ENCODE results near the gene TRPM3.

The TRPM3 gene

DNA sequence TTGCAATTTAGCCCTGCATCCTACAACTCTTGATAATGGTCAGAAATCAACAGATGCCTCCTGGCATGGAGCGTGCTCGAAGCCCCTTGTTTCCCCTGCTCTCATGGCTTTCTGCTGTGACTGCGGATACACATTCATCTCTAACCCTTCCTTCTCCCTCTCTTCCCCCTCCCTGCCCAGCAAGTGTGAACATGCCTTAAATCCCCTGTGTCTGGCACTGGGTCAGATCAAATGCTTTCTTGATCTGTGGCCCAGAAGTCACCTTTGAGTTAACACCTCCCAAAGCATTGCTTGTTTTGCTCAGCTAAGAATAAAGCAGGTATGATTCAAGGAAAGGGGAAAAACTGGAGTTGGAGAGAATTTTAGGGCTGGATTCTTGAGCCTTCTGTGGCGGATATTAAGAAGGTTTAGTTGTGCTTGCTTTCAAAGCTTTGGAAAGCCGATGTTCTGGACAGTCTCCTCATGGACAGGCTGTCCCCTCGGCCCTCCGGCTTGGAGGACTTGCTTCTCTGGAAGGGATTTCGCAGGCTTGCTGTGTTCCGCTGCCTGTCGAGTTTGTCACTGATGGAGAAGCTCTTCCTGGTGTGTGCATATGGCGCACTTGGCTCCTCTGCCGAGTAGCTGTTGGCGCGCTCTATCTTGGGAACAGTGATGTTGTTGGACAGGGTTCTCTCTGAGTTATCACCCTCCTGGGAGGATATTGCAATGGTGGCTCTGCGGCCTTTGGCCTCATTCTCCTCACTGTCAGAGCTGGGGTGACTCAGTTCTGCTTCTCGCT is 585.7 kb downstream of the TRPM3 start:
- no peak for DNase-seq

DNA sequence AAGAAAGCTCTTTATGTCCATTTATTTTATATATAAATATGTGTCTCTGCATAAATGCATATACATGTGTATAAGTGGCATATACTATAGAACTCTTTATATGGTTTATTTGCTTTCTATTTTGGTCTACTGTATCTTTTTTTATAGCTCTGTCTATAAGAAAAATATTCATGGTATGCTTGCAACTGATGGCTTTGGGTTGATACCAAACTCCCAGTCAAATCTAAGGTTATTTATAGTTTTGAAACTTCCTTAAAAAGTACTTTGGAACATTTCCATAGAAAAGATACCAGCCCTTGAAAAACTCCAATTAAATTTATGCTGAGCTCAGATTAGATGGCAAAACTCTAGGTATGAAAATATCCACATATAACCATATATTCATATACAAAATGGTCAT is 587.0 kb downstream of the TRPM3 start:
- DNase-seq = no peak

DNA sequence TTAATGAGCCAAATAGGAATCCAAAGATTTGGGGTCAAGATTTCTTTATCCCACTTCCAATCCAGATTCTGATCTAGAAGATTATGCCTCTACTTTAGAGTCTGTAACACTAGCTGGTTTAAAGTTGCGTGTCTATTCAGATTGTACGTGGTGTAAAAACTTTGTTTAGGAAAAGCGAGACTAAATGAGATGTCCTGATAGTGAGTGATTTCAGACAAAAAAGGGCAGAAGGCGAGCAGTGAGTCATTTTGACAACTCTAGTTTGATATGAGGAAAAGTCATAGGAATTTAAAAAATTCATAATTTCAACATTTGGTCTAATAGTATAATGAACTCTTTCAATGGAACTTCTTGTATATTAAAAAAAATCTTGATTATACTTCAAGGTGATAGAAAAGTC is 587.4 kb downstream of the TRPM3 start:
- DNase-seq = no peak

DNA sequence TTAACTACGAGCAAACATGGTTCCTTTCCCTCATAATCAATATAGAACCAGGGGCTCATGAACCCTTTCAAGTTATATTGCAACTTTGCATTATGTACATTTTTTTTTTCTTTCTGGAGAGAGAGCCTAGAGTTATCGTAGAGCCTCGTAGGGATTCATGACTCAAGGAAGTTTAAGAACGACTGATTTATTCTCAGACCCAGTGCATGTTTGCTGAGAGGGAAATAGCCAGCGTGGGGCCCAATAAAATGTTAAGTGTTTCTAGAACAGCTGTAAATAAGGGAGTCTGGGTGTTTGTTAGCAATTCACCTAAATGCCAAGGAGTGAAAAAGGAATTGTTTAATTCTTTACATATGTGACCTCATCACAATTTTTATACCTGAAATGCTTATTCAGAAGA is 587.9 kb downstream of the TRPM3 start:
- no peak for DNase-seq

- no peak for DNase-seq
These were observed 588.7 kb downstream of the TRPM3 start for GRCh38 chr9:70532716-70533115.

DNA sequence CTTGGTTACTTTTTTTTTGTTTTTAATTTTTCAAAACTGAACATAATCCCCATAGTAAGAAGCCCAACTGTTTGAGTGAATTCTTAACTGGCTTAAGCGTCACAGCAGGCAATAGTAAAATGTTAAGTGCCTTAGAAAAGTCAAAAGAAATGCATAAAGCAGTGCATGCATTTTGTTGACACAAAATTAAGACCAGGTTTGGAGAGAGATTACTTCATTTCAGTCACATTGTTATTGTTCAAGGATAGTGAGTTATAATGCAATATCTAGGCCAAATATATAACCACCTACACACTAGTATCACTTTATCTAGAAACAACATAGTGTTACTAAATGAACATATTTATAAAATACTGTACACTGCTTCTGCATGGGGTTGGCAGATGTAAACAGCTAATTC is 590.1 kb downstream of the TRPM3 start:
- no peak for DNase-seq

DNA sequence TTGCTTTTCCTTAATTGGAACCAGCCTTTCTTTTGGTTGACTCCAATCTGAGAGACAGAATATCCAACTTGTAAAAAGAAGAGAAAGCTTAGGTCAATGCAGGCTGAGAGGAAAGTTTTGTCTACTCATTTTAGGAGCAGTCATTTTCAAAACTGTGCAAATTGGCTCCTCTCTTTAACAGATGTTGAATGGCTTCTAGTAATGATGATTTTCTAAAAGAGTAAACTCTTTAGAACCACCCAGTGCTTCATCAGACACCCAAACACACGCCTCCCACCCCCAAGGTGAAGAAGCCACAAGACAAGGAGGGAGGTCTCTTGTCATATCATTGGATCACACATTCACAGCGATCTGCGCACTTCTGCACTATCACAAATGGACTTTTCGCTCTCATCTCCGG is 590.7 kb downstream of the TRPM3 start:
- DNase-seq = no peak

GRCh38 chr9:70529833-70530232 is 591.6 kb downstream of the TRPM3 start:
- DNase-seq = no peak

- DNase-seq = no peak
These were observed 592.0 kb downstream of the TRPM3 start for GRCh38 chr9:70529377-70529776.

DNA sequence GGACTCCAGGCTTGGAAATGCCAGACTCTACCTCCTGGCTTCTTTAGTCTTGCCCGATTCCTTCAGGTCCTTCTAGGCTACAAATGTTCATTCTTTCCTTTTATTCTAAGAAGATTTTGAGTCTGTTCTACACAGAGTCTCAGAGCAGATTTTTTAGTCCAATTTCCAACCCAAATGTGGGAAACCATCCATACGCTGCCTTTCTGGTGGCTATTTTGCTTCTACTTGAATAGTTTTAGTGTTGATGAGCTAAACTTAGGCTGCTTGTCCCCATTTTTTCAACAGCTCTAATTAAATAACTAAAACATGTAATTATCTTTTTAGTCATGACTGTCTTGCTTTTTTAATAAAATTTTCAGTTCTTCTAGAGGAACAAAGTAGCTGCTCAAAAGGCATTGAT is 594.5 kb downstream of the TRPM3 start:
- no peak for DNase-seq

GRCh38 chr9:70525519-70525918 is 595.9 kb downstream of the TRPM3 start:
- no peak for DNase-seq

DNA sequence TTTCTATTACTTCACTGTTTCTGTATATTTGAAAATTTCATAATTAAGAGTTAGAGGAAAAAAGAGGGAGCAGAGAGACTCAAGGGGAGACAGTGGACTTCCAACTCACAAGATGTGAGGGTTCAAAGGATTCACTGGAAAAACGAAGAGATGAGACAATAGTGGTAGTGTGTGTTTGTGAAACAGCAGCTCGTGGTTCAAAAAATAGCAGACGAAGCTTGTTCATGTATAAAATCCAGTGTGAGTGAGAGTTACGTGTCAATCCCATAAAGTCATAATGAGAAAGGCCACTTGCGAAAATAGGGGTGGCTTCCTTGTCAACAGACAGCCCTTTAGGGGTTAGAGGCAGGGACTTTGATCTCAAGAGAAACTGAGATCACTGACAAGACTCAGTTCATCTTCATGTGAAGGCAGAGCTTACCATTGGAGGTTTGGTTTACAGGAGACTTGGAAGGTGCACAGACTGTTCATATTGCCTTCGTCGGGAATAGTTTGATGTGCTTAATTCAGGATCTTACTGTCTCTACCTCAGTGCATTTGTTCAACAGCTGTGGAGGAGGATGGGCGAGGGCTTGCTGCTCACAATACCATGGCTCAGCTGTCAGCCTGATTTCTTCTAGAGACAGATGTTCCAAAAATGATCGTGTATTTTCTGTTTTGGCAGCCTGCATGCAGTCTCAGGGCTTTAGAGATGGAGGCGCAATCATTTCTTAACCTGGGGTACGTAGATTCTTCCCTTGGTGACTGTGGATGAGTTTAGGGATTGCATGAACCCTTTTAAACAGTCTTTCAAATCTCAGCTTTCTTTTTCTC is 601.3 kb downstream of the TRPM3 start:
- no peak for DNase-seq

- DNase-seq = no peak
These were observed 603.4 kb downstream of the TRPM3 start for GRCh38 chr9:70517926-70518610.

DNA sequence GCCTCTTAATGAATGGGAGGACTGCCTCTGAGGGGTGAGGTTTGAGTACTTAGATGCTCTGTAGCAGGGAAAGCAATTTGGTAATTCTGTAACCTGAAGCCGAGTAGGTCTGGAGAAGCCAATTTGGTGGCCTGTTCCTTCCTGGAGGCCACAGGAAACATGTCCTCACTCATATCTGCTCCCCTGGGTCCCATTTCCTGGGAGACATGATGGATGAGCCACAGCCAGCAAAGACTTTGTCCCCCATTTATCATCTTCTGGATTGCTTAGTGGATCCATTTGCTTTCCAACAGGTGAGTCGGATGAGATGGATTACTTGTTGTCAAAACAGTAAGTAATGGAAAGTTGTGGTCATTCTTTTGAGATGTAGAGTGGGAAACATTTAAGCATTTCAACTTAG is 607.1 kb downstream of the TRPM3 start:
- no peak for DNase-seq

GRCh38 chr9:70511858-70512257 is 609.6 kb downstream of the TRPM3 start:
- DNase-seq = no peak

GRCh38 chr9:70510157-70510770 is 611.2 kb downstream of the TRPM3 start:
- DNase-seq = no peak

DNA sequence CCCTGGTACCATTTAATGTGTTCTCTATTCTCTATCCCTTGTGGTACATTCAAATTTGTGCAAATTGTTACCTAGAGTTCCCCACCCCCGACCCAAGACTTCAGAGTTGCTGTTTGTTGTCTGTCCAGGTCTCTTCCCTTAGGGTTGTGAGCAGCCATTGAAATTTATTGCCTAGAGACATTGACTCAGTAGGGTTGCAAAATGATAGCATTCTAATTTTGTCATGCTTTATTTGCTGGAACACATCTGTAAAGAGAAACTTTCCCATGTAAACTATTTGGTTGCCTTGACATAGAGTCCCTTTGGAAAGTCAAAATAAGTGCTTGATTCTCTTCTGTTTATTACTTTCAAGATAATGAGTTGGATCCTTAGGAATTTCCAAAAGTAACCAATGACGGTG is 615.3 kb downstream of the TRPM3 start:
- no peak for DNase-seq

- DNase-seq = no peak
These were observed 616.6 kb downstream of the TRPM3 start for GRCh38 chr9:70504834-70505233.

GRCh38 chr9:70502690-70503089 is 618.7 kb downstream of the TRPM3 start:
- DNase-seq = no peak

- DNase-seq = no peak
These were observed 620.6 kb downstream of the TRPM3 start for GRCh38 chr9:70500793-70501192.

DNA sequence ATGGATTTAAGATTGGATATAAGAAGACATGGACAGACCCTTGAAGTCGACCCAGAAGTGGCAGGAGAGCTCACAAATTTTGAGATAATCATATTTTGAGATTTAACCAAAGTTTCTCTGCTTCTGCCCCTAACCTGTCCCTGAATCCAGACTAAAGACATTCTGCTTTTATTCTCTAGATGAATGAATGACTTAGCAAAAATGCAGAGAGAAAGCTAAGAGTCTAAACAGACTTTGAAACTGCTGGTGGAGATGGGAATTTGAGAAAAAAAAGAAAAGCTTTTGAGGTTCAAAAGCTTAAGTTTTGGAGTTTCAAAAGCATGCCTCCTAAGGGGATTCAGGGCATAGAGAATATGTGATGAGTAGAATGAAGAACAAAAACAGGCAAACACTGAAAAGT is 621.8 kb downstream of the TRPM3 start:
- DNase-seq = no peak

- no peak for DNase-seq
These were observed 622.6 kb downstream of the TRPM3 start for GRCh38 chr9:70498866-70499265.

- no peak for DNase-seq
These were observed 625.2 kb downstream of the TRPM3 start for GRCh38 chr9:70496244-70496643.

Data from NCI-H1092 treated with DMSO at 0.1 percent for 48 hours (cell line).